ENCODE data around the gene RBBP4. TPM values are rescaled to one million over a fixed set of nuclear protein-coding genes. Genes with fewer than 3 reads are reported as not detected.

The RBBP4 gene
- total RNA-seq, 1 experiment from 2014 or later: 513 TPM

DNA sequence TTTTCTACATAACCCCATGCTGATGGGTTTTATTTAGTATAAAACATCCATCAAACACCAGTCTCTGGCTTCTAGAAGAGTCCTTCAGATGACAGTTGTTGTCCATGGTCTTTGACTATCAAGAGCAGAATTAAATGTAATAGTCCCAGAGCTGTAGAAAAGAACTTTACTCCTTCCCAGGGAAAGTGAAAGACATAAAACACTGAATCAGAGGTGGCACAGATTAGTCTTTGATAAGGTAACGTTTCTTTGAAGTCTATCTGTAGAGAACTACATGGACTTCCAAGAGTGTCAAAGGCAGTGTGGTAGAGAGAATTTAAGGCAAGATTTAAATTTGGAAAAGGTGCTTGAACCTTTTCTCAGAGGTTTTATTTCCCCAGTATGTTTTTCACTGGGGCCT lies 29.6 kb downstream of the RBBP4 start:
- POLR2A ChIA-PET (ENCODE audit: low non-redundant PET): no interaction called here
- no peak for DNase-seq (ENCODE audit: low spot score)
- CTCF ChIA-PET: no interaction called here
- no peak overlapping the region for H3K4me3 ChIP-seq (ENCODE audit: low read depth, low read length, poor library complexity, severe bottlenecking)
- intact Hi-C loops (cut with micrococcal nuclease; ENCODE audit: unreplicated experiment): no loop called here
- BruUV-seq (replicated peaks): no TSS peak
- no peak for TF ChIP-seq CTCF (conservative IDR thresholded peaks at IDR 0.05; ENCODE audit: low read depth, low read length)
- no peak for TF ChIP-seq EZH2 (IDR thresholded peaks at IDR 0.05; ENCODE audit: borderline replicate concordance, low read depth, low read length, poor library complexity, severe bottlenecking)
- H3K9me3 ChIP-seq (ENCODE audit: low read depth, low read length, poor library complexity, severe bottlenecking): no peaks in the 10 kb centered on the region
- no peak overlapping the region for H3K27ac ChIP-seq (ENCODE audit: low read depth, low read length, poor library complexity, severe bottlenecking)
- H3K27me3 ChIP-seq (replicated peaks; ENCODE audit: insufficient read depth, low read depth, low read length, poor library complexity): no peaks in the 10 kb centered on the region
- no peaks in the 10 kb centered on the region for H3K4me1 ChIP-seq (ENCODE audit: insufficient read depth, low read length, poor library complexity, severe bottlenecking)
- H3K36me3 ChIP-seq (ENCODE audit: insufficient read depth, low read length, poor library complexity, severe bottlenecking): peaks cover 93% of the 10 kb centered on the region

DNA sequence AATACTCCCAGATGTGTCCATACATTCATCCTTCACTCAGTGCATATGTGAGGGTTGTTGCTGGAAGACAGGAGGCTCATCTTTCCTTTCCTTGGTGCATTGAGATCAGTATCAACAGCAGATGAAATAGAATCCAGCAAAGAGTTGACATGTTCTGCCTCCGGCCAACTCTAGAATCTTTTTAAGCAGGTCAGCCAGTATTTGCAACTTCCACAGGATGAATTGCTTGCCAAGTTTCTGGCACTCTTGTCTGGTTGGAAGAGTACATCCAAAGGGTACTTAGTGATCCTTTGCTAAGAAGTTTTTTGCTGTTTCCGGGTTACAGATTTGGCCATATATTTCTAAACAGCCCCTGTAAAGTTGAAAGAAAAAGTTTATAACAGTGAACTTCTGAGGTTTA lies 30.5 kb downstream of the RBBP4 start:
- DNase-seq (ENCODE audit: low spot score): no peak
- Histone ChIP-seq H3K27me3 (replicated peaks; ENCODE audit: insufficient read depth, low read depth, low read length, poor library complexity) (no peaks in the 10 kb centered on the region), H3K4me1 (ENCODE audit: insufficient read depth, low read length, poor library complexity, severe bottlenecking) (no peaks in the 10 kb centered on the region), H3K36me3 (ENCODE audit: insufficient read depth, low read length, poor library complexity, severe bottlenecking) (peaks cover 93% of the 10 kb centered on the region), H3K4me3 (ENCODE audit: low read depth, low read length, poor library complexity, severe bottlenecking) (no peak overlapping the region), H3K27ac (ENCODE audit: low read depth, low read length, poor library complexity, severe bottlenecking) (no peak overlapping the region), H3K9me3 (ENCODE audit: low read depth, low read length, poor library complexity, severe bottlenecking) (no peaks in the 10 kb centered on the region)
- intact Hi-C loops (cut with micrococcal nuclease; ENCODE audit: unreplicated experiment): no loop called here
- TF ChIP-seq CTCF (conservative IDR thresholded peaks at IDR 0.05; ENCODE audit: low read depth, low read length): no peak
- no peak for TF ChIP-seq EZH2 (IDR thresholded peaks at IDR 0.05; ENCODE audit: borderline replicate concordance, low read depth, low read length, poor library complexity, severe bottlenecking)
- no TSS peak for BruUV-seq (replicated peaks)
- CTCF ChIA-PET: no interaction called here
- POLR2A ChIA-PET (ENCODE audit: low non-redundant PET): no interaction called here

- POLR2A ChIA-PET (ENCODE audit: low non-redundant PET): no interaction called here
These were observed 31.0 kb downstream of the RBBP4 start for GRCh38 chr1:32681999-32682398.

More at GRCh38 chr1:32681999-32682398, 31.0 kb downstream of the RBBP4 start:
- no peak overlapping the region for H3K27ac ChIP-seq (ENCODE audit: low read depth, low read length, poor library complexity, severe bottlenecking)
- intact Hi-C loops (cut with micrococcal nuclease; ENCODE audit: unreplicated experiment): no loop called here
- TF ChIP-seq CTCF (conservative IDR thresholded peaks at IDR 0.05; ENCODE audit: low read depth, low read length): no peak
- TF ChIP-seq EZH2 (IDR thresholded peaks at IDR 0.05; ENCODE audit: borderline replicate concordance, low read depth, low read length, poor library complexity, severe bottlenecking): no peak
- H3K36me3 ChIP-seq (ENCODE audit: insufficient read depth, low read length, poor library complexity, severe bottlenecking): peaks cover 90% of the 10 kb centered on the region
- CTCF ChIA-PET: interaction anchor here (0.6 kb wide), 1 partner anchor 161 kb away, joined by 4 read pairs; no protein-coding TSS in a partner anchor
- H3K9me3 ChIP-seq (ENCODE audit: low read depth, low read length, poor library complexity, severe bottlenecking): no peaks in the 10 kb centered on the region
- no peak overlapping the region for H3K4me3 ChIP-seq (ENCODE audit: low read depth, low read length, poor library complexity, severe bottlenecking)
- no peak for DNase-seq (ENCODE audit: low spot score)
- no peaks in the 10 kb centered on the region for H3K4me1 ChIP-seq (ENCODE audit: insufficient read depth, low read length, poor library complexity, severe bottlenecking)
- H3K27me3 ChIP-seq (replicated peaks; ENCODE audit: insufficient read depth, low read depth, low read length, poor library complexity): no peaks in the 10 kb centered on the region
- no TSS peak for BruUV-seq (replicated peaks)
